IPS-15b (cell line): ENCODE data around the gene TBC1D5.
"Not testable (repeated sequence)": the region's sequence is repeated elsewhere in the genome, so short reads cannot be mapped to it uniquely, and the experiment has no call there.

Experiments
- H3K27me3 ChIP-seq: one replicate; pipeline ENCODE4 v1.6.1; 2013; ENCODE audit warnings: low read length; ENCODE audit not compliant: control insufficient read depth, insufficient read depth
- H3K36me3 ChIP-seq: one replicate; pipeline ENCODE4 v1.6.1; 2013; ENCODE audit warnings: low read length; ENCODE audit not compliant: control insufficient read depth, insufficient read depth
- H3K4me1 ChIP-seq: one replicate; pipeline ENCODE4 v1.6.1; 2013; ENCODE audit warnings: mild to moderate bottlenecking, low read length; ENCODE audit not compliant: control insufficient read depth, insufficient read depth
- H3K4me3 ChIP-seq: one replicate; pipeline ENCODE4 v1.5.1; 2013; ENCODE audit warnings: low read depth, low read length
- H3K9ac ChIP-seq: one replicate; pipeline ENCODE4 v1.6.1; 2013; ENCODE audit warnings: low read depth, mild to moderate bottlenecking, low read length
- H3K9me3 ChIP-seq: one replicate; pipeline ENCODE4 v1.6.1; 2013; ENCODE audit warnings: mild to moderate bottlenecking, low read length; ENCODE audit not compliant: control insufficient read depth, insufficient read depth

The TBC1D5 gene

GRCh38 chr3:17635675-17636074, 106.8 kb downstream of the TBC1D5 start:
- not testable (repeated sequence) for H3K36me3 ChIP-seq, H3K27me3 ChIP-seq, H3K4me1 ChIP-seq, H3K9ac ChIP-seq, H3K9me3 ChIP-seq, H3K4me3 ChIP-seq

- Histone ChIP-seq H3K36me3 (no peaks in the 10 kb centered on the region), H3K4me1 (peaks cover 2% of the 10 kb centered on the region), H3K27me3 (no peaks in the 10 kb centered on the region), H3K4me3 (no peak overlapping the region), H3K9me3 (no peaks in the 10 kb centered on the region), H3K9ac (no peak overlapping the region)
Measured at GRCh38 chr3:17634964-17635363, 107.5 kb downstream of the TBC1D5 start.

GRCh38 chr3:17634201-17634600, 108.2 kb downstream of the TBC1D5 start:
- no peak overlapping the region for H3K9ac ChIP-seq
- H3K4me3 ChIP-seq, result no peak overlapping the region
- H3K9me3 ChIP-seq, result no peaks in the 10 kb centered on the region
- no peaks in the 10 kb centered on the region for H3K27me3 ChIP-seq
- H3K4me1 ChIP-seq, result peaks cover 2% of the 10 kb centered on the region
- H3K36me3 ChIP-seq, result no peaks in the 10 kb centered on the region

- Histone ChIP-seq H3K27me3 (no peaks in the 10 kb centered on the region), H3K9ac (no peak overlapping the region), H3K4me3 (no peak overlapping the region), H3K4me1 (peaks cover 2% of the 10 kb centered on the region), H3K9me3 (no peaks in the 10 kb centered on the region), H3K36me3 (no peaks in the 10 kb centered on the region)
Measured at GRCh38 chr3:17632401-17633100, 109.9 kb downstream of the TBC1D5 start.

GRCh38 chr3:17631609-17632008, 110.8 kb downstream of the TBC1D5 start:
- Histone ChIP-seq H3K27me3 (no peaks in the 10 kb centered on the region), H3K36me3 (no peaks in the 10 kb centered on the region), H3K9ac (no peak overlapping the region), H3K4me1 (peaks cover 2% of the 10 kb centered on the region), H3K4me3 (no peak overlapping the region), H3K9me3 (no peaks in the 10 kb centered on the region)

GRCh38 chr3:17629400-17629799, 113.0 kb downstream of the TBC1D5 start:
- Histone ChIP-seq H3K4me1 (peaks cover 10% of the 10 kb centered on the region), H3K27me3 (no peaks in the 10 kb centered on the region), H3K9me3 (no peaks in the 10 kb centered on the region), H3K4me3 (no peak overlapping the region), H3K9ac (no peak overlapping the region), H3K36me3 (no peaks in the 10 kb centered on the region)

GRCh38 chr3:17626395-17626794, 116.0 kb downstream of the TBC1D5 start:
- H3K4me1 ChIP-seq, result peaks cover 18% of the 10 kb centered on the region

GRCh38 chr3:17625133-17625532, 117.3 kb downstream of the TBC1D5 start:
- Histone ChIP-seq H3K9ac (no peak overlapping the region), H3K4me1 (peaks cover 18% of the 10 kb centered on the region), H3K4me3 (no peak overlapping the region), H3K27me3 (no peaks in the 10 kb centered on the region), H3K9me3 (no peaks in the 10 kb centered on the region), H3K36me3 (no peaks in the 10 kb centered on the region)

More at GRCh38 chr3:17626395-17626794, 116.0 kb downstream of the TBC1D5 start:
- no peak overlapping the region for H3K4me3 ChIP-seq
- H3K9ac ChIP-seq, result no peak overlapping the region
- H3K27me3 ChIP-seq, result no peaks in the 10 kb centered on the region
- H3K9me3 ChIP-seq, result no peaks in the 10 kb centered on the region
- no peaks in the 10 kb centered on the region for H3K36me3 ChIP-seq

GRCh38 chr3:17623464-17623863, 119.0 kb downstream of the TBC1D5 start:
- no peak overlapping the region for H3K9ac ChIP-seq
- no peaks in the 10 kb centered on the region for H3K27me3 ChIP-seq
- H3K9me3 ChIP-seq, result no peaks in the 10 kb centered on the region
- no peak overlapping the region for H3K4me3 ChIP-seq
- peaks cover 22% of the 10 kb centered on the region for H3K4me1 ChIP-seq
- no peaks in the 10 kb centered on the region for H3K36me3 ChIP-seq

- Histone ChIP-seq H3K27me3 (no peaks in the 10 kb centered on the region), H3K36me3 (no peaks in the 10 kb centered on the region)
Measured at GRCh38 chr3:17619968-17620367, 122.5 kb downstream of the TBC1D5 start.

GRCh38 chr3:17613017-17613416, 129.4 kb downstream of the TBC1D5 start:
- H3K9me3 ChIP-seq, H3K9ac ChIP-seq, H3K4me1 ChIP-seq, H3K27me3 ChIP-seq, H3K4me3 ChIP-seq, H3K36me3 ChIP-seq: not testable (repeated sequence)

More at GRCh38 chr3:17619968-17620367, 122.5 kb downstream of the TBC1D5 start:
- peaks cover 17% of the 10 kb centered on the region for H3K4me1 ChIP-seq
- H3K9me3 ChIP-seq, result no peaks in the 10 kb centered on the region
- H3K9ac ChIP-seq, result no peak overlapping the region
- H3K4me3 ChIP-seq, result no peak overlapping the region

GRCh38 chr3:17607905-17608304, 134.5 kb downstream of the TBC1D5 start:
- Histone ChIP-seq H3K9me3 (no peaks in the 10 kb centered on the region), H3K27me3 (no peaks in the 10 kb centered on the region), H3K4me3 (no peak overlapping the region), H3K36me3 (no peaks in the 10 kb centered on the region), H3K4me1 (peaks cover 5% of the 10 kb centered on the region), H3K9ac (no peak overlapping the region)
